Tibial artery (tissue), 4 donors: ENCODE data around the gene AATF.

Experiments used
- DNase-seq, 2 donors: peaks; one replicate each; pipeline ENCODE4 v3.0.0-alpha.2; 2019
- H3K27ac ChIP-seq, 2 donors: fragments of 200-600 bp; sonication (generic) in 1 of 2; 1 replicate in 1 of 2; 2 replicates in 1 of 2; pipeline ENCODE4 v1.5.1; 2018 to 2019; ENCODE audit warnings: mild to moderate bottlenecking in 1 of 2
- H3K27me3 ChIP-seq, 2 donors: fragments of 200-600 bp; sonication (generic) in 1 of 2; one replicate each; pipeline versions ENCODE4 v1.5.1 to v1.6.0; 2016 to 2019
- H3K36me3 ChIP-seq, 3 donors: fragments of 200-600 bp; sonication (generic) in 2 of 3; one replicate each; pipeline ENCODE4 v1.5.1; 2016 to 2019; ENCODE audit warnings: mild to moderate bottlenecking in 2 of 3
- H3K4me1 ChIP-seq, 4 donors: fragments of 200-600 bp; sonication (generic) in 2 of 4; 1 replicate in 3 of 4; 2 replicates in 1 of 4; pipeline ENCODE4 v1.5.1; 2016 to 2019
- H3K4me3 ChIP-seq, 2 donors: fragments of 200-600 bp; sonication (generic) in 1 of 2; 1 replicate in 1 of 2; 2 replicates in 1 of 2; pipeline ENCODE4 v1.5.1; 2018 to 2019; ENCODE audit warnings: mild to moderate bottlenecking in 2 of 2
- H3K9me3 ChIP-seq, 3 donors: fragments of 200-600 bp; sonication (generic) in 1 of 3; one replicate each; pipeline ENCODE4 v1.5.1; 2016 to 2019
- CTCF ChIP-seq, 2 experiments: fragments of 200-600 bp in 1 of 2; fragments of 450-650 bp in 1 of 2; IDR thresholded peaks; one replicate each; pipeline ENCODE4 v1.5.1; 2017 to 2019; ENCODE audit warnings: antibody characterized with exemption in 2 of 2, mild to moderate bottlenecking in 1 of 2, moderate library complexity in 1 of 2
- intact Hi-C: fragments of 100-400 bp; cut with DNase I; formaldehyde crosslinking; loops from one replicate; pipeline ENCODE4 v1.15.0; 2023; ENCODE audit warnings: low total_unique reads

The AATF gene

GRCh38 chr17:37045351-37045922, 96.7 kb downstream of the AATF start:
- peaks cover 0 to 4% (median 0%) of the 10 kb centered on the region in 4 donors for H3K4me1 ChIP-seq
- DNase-seq: no peak
- no peaks in the 10 kb centered on the region for H3K9me3 ChIP-seq
- peaks cover 0 to 13% (median 0%) of the 10 kb centered on the region in 3 donors for H3K36me3 ChIP-seq
- intact Hi-C loops: loop anchor here (5.0 kb wide), 1 partner anchor 418 kb away; no protein-coding TSS in a partner anchor
- TF ChIP-seq CTCF (IDR thresholded peaks at IDR 0.05): no peak
- no peaks in the 10 kb centered on the region for H3K27me3 ChIP-seq
- no peak overlapping the region for H3K4me3 ChIP-seq
- no peak overlapping the region for H3K27ac ChIP-seq

DNA sequence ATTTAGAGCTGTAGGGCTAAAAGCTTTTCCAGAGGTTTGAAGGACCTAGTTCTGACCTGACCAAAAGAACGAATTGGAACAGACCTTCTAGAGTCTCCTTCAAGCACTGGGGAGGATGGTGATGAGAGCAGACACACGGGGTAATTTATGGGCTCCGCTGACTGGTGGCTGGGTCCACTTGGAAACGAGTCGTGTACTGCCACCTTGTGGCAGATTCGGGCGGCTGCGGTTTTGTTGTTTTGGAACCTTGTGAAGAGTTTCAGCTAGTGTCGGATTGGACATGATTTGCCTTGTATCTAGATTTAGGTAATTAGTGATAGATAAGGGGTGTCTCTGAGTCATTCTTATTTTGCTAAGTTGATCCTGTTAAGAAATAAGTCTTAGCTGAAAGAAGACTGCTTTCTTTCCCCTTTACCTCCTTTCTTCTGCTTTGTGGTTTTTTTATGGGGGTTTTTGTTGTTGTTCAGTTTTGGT, 98.9 kb downstream of the AATF start:
- peak; percentile 58 to 81 for DNase-seq
- intact Hi-C loops: loop anchor here (5.0 kb wide), 1 partner anchor 420 kb away; no protein-coding TSS in a partner anchor
- H3K27ac ChIP-seq: no peak overlapping the region

DNA sequence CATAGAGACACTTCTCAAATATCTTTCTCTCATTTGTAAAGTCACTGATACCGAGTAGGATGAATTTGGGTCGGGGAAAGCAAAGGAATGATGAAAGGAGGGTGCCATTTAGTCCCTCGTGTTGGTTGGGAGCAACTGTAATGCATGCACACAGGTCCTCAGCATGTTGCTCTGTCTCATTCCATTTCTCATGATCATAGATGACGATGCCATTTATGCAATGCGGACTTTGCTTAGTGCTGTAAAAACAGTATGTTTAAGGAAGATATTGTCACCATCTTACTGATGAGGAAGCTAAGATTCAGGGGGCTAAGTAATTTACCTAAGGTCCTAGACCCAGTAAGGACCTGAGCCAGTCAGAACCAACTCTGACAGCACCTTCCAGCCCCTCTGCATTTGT, 100.1 kb downstream of the AATF start:
- Histone ChIP-seq H3K4me1 (peaks cover 0 to 4% (median 0%) of the 10 kb centered on the region in 4 donors), H3K36me3 (peaks cover 12 to 23% (median 15%) of the 10 kb centered on the region in 3 donors), H3K9me3 (no peaks in the 10 kb centered on the region), H3K4me3 (no peak overlapping the region), H3K27ac (no peak overlapping the region), H3K27me3 (no peaks in the 10 kb centered on the region)
- DNase-seq: no peak
- intact Hi-C loops: loop anchor here (5.0 kb wide), 1 partner anchor 422 kb away; no protein-coding TSS in a partner anchor
- no peak for TF ChIP-seq CTCF (IDR thresholded peaks at IDR 0.05)

More for the DNA sequence above, 98.9 kb downstream of the AATF start:
- Histone ChIP-seq H3K4me3 (no peak overlapping the region), H3K4me1 (peaks cover 0 to 4% (median 0%) of the 10 kb centered on the region in 4 donors), H3K27me3 (no peaks in the 10 kb centered on the region), H3K36me3 (peaks cover 12 to 28% (median 15%) of the 10 kb centered on the region in 3 donors), H3K9me3 (no peaks in the 10 kb centered on the region)
- peak; percentile 74 to 80 for TF ChIP-seq CTCF (IDR thresholded peaks at IDR 0.05)

GRCh38 chr17:37050920-37051319, 102.2 kb downstream of the AATF start:
- Histone ChIP-seq H3K4me3 (no peak overlapping the region), H3K27me3 (no peaks in the 10 kb centered on the region), H3K27ac (no peak overlapping the region), H3K4me1 (peaks cover 0 to 4% (median 0%) of the 10 kb centered on the region in 4 donors), H3K9me3 (no peaks in the 10 kb centered on the region), H3K36me3 (peaks cover 12 to 44% (median 20%) of the 10 kb centered on the region in 3 donors)
- intact Hi-C loops: no loop called here
- no peak for DNase-seq
- no peak for TF ChIP-seq CTCF (IDR thresholded peaks at IDR 0.05)

DNA sequence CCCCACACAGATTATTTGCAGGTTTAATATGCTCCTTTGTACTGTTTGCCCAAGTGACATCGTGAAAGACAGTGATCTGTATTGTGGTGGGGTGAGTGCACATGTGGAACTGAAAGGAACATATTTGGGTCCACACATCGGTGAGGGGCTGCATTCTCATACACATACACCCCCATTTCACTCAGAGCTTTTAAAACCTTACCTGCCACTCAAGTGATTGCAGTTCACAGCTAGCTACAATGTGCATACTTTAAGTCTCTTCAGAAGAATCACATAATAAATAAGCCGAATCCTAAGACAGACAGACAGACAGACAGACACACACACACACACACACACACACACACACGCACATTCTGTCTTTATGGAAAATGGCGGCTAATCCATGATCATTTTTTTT, 102.6 kb downstream of the AATF start:
- intact Hi-C loops: no loop called here

More for the DNA sequence above, 102.6 kb downstream of the AATF start:
- Histone ChIP-seq H3K27ac (no peak overlapping the region), H3K4me3 (no peak overlapping the region), H3K36me3 (peaks cover 12 to 48% (median 23%) of the 10 kb centered on the region in 3 donors), H3K27me3 (no peaks in the 10 kb centered on the region), H3K4me1 (peaks cover 0 to 4% (median 0%) of the 10 kb centered on the region in 4 donors), H3K9me3 (no peaks in the 10 kb centered on the region)
- TF ChIP-seq CTCF (IDR thresholded peaks at IDR 0.05): no peak
- no peak for DNase-seq
